HUES6 (cell line): ENCODE results near the gene CDKN3.
"Not testable (repeated sequence)": the region's sequence is repeated elsewhere in the genome, so short reads cannot be mapped to it uniquely, and the experiment has no call there.

ENCODE experiments used
- H3K27ac ChIP-seq: 2 replicates; pipeline ENCODE4 v1.7.0; 2013; ENCODE audit warnings: low read depth, mild to moderate bottlenecking, low read length, inconsistent platforms
- H3K27me3 ChIP-seq: 2 replicates; pipeline ENCODE4 v1.6.1; 2013; ENCODE audit warnings: low read length; ENCODE audit not compliant: control insufficient read depth, insufficient read depth
- H3K36me3 ChIP-seq: 2 replicates; pipeline ENCODE4 v1.6.1; 2013; ENCODE audit warnings: low read length; ENCODE audit not compliant: control insufficient read depth, insufficient read depth
- H3K4me1 ChIP-seq: 2 replicates; pipeline ENCODE4 v1.6.1; 2013; ENCODE audit warnings: low read length; ENCODE audit not compliant: control insufficient read depth, insufficient read depth
- H3K4me3 ChIP-seq: 2 replicates; pipeline ENCODE4 v1.5.1; 2013; ENCODE audit warnings: low read depth, low read length
- H3K9ac ChIP-seq: one replicate; pipeline ENCODE4 v1.6.1; 2013; ENCODE audit warnings: mild to moderate bottlenecking, low read length
- H3K9me3 ChIP-seq: 2 replicates; pipeline ENCODE4 v1.6.1; 2013; ENCODE audit warnings: low read depth, low read length; ENCODE audit not compliant: control insufficient read depth, insufficient read depth

The CDKN3 gene

GRCh38 chr14:54374117-54374884 lies 22.5 kb upstream of the CDKN3 start:
- Histone ChIP-seq H3K4me1 (peaks cover 30% of the 10 kb centered on the region), H3K9ac (no peak overlapping the region), H3K9me3 (no peaks in the 10 kb centered on the region), H3K27ac (no peak overlapping the region), H3K27me3 (no peaks in the 10 kb centered on the region), H3K4me3 (no peak overlapping the region), H3K36me3 (no peaks in the 10 kb centered on the region)

GRCh38 chr14:54377501-54377900 lies 19.3 kb upstream of the CDKN3 start:
- Histone ChIP-seq H3K36me3 (no peaks in the 10 kb centered on the region), H3K27me3 (no peaks in the 10 kb centered on the region), H3K9ac (no peak overlapping the region), H3K4me3 (no peak overlapping the region), H3K9me3 (no peaks in the 10 kb centered on the region), H3K27ac (no peak overlapping the region), H3K4me1 (peaks cover 18% of the 10 kb centered on the region)

GRCh38 chr14:54378893-54379292 lies 17.9 kb upstream of the CDKN3 start:
- H3K27ac ChIP-seq, H3K4me3 ChIP-seq, H3K9ac ChIP-seq, H3K36me3 ChIP-seq, H3K9me3 ChIP-seq, H3K27me3 ChIP-seq: not testable (repeated sequence)
- H3K4me1 ChIP-seq = peaks cover 18% of the 10 kb centered on the region

GRCh38 chr14:54380558-54380957 lies 16.2 kb upstream of the CDKN3 start:
- not testable (repeated sequence) for H3K4me3 ChIP-seq, H3K27ac ChIP-seq, H3K27me3 ChIP-seq, H3K4me1 ChIP-seq, H3K9me3 ChIP-seq, H3K9ac ChIP-seq, H3K36me3 ChIP-seq

DNA sequence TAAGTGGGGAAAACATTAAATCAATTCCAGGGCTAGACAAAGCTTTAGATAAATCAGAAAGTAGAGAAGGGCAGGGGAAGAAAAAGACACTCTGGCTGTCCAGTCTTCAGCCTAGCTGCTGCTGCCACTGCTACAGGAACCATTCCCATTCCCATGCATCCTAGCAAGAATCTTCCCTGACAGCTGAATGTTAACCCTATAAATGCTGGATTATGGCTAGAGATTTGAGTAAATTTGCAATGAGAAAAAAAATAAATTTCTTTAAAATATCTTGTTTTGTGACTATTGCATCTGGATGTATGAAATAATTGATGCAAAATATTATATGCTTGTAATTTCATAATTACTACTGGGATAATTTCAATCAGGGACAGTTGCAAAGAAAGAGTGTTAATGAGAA lies 15.0 kb upstream of the CDKN3 start:
- Histone ChIP-seq H3K9me3 (no peaks in the 10 kb centered on the region), H3K36me3 (no peaks in the 10 kb centered on the region), H3K4me3 (no peak overlapping the region), H3K27me3 (no peaks in the 10 kb centered on the region), H3K4me1 (peaks cover 9% of the 10 kb centered on the region; the same call in 1 of the 2 replicates), H3K9ac (no peak overlapping the region), H3K27ac (no peak overlapping the region)

DNA sequence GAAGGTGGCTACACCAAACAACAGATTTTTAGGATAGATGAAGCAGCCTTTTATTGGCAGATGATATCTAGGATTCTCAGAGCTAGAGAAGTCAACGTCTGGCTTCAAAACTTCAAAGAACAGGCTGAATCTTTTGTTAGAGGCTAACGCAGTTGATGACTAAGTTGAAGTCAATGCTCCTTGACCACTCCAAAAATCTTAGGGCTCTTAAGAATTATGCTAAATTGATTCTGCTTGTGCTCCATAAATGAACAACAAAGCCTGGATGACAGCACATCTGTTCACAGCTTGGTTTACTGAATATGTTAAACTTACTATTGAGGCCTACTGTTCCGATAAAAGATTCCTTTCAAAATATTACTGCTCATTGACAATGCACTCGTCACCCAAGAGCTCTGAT lies 13.0 kb upstream of the CDKN3 start:
- Histone ChIP-seq H3K9me3 (no peaks in the 10 kb centered on the region), H3K27ac (no peak overlapping the region), H3K4me1 (peaks cover 3% of the 10 kb centered on the region; the same call in 1 of the 2 replicates), H3K9ac (no peak overlapping the region), H3K27me3 (no peaks in the 10 kb centered on the region), H3K36me3 (no peaks in the 10 kb centered on the region), H3K4me3 (no peak overlapping the region)

- no peaks in the 10 kb centered on the region for H3K9me3 ChIP-seq
- H3K36me3 ChIP-seq = no peaks in the 10 kb centered on the region
- no peaks in the 10 kb centered on the region for H3K27me3 ChIP-seq
Observed at GRCh38 chr14:54385556-54385955, 11.3 kb upstream of the CDKN3 start.

DNA sequence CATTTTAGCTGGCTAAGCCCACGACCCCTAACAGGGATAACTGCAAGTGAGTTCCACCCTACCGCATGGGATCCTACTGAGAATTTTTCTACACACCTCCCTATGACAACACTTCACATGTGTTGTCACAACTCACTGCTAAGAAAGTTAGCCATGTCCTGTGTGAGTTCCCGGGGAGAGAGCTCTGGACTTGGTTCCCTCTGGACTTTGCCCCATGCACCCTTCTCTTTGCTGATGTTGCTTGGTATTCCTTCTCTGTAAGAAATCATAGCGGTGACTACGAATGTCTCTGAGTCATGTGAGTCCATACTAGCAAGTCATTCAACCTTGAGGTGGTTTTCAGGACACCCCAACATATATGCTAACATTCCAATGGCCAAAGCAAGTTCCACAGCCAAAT lies 9.5 kb upstream of the CDKN3 start:
- no peak overlapping the region for H3K27ac ChIP-seq
- H3K9ac ChIP-seq = no peak overlapping the region
- H3K27me3 ChIP-seq = no peaks in the 10 kb centered on the region
- H3K9me3 ChIP-seq = no peaks in the 10 kb centered on the region
- no peaks in the 10 kb centered on the region for H3K36me3 ChIP-seq
- no peak overlapping the region for H3K4me3 ChIP-seq
- no peaks in the 10 kb centered on the region for H3K4me1 ChIP-seq

More at GRCh38 chr14:54385556-54385955, 11.3 kb upstream of the CDKN3 start:
- Histone ChIP-seq H3K4me1 (0 out of 2 replicates have a peak, but pooled peaks cover 3% of the 10 kb centered on the region), H3K9ac (no peak overlapping the region), H3K4me3 (no peak overlapping the region), H3K27ac (no peak overlapping the region)

- no peak overlapping the region for H3K9ac ChIP-seq
Observed at GRCh38 chr14:54392131-54392859, 4.5 kb upstream of the CDKN3 start.

DNA sequence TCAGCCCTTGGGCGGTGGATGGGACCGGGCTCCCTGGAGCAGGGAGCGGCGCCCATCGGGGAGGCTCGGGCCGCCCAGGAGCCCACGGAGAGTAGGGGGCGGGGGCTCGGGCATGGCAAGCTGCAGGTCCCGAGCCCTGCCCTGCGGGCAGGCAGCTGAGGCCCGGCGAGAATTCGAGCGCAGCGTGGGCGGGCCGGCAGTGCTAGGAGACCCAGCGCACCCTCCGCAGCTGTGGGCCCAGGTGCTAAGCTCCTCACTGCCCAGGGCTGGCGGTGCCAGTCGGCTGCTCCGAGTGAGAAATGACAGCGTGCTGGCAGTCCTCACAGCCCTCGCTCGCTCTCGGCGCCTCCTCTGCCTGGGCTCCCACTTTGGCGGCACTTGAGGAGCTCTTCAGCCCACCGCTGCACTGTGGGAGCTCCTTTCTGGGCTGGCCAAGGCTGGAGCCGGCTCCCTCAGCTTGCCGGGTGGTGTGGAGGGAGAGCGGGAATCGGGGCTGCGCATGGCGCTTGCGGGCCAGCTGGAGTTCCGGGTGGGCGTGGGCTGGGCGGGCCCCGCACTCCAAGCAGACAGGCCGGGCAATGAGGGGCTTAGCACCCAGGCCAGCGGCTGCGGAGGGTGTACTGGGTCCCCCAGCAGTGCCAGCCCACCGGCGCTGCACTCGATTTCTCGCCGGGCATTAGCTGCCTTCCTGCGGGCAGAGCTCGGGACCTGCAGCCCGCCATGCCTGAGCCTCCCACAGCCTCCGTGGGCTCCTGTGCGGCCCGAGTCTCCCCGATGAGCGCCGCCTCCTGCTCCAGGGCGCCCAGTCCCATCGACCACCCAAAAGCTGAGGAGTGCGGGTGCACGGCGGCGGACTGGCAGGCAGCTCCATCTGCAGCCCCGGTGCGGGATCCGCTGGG lies 3.6 kb upstream of the CDKN3 start:
- not testable (repeated sequence) for H3K9me3 ChIP-seq, H3K36me3 ChIP-seq, H3K4me1 ChIP-seq, H3K27ac ChIP-seq, H3K27me3 ChIP-seq
- Histone ChIP-seq H3K4me3 (peak overlapping the region; percentile 8; the same call in 1 of the 2 replicates), H3K9ac (peak overlapping the region; percentile 30)

More at GRCh38 chr14:54392131-54392859, 4.5 kb upstream of the CDKN3 start:
- Histone ChIP-seq H3K4me1 (no peaks in the 10 kb centered on the region), H3K27me3 (no peaks in the 10 kb centered on the region), H3K4me3 (no peak overlapping the region), H3K36me3 (no peaks in the 10 kb centered on the region), H3K9me3 (no peaks in the 10 kb centered on the region), H3K27ac (no peak overlapping the region)
